ENCODE measurements around the gene ENKD1. TPM values are rescaled to one million over a fixed set of nuclear protein-coding genes. Genes with fewer than 3 reads are reported as not detected.

Gene ENKD1
- total and polyA plus RNA-seq, 2 of the 4 experiments (the other 2 are of a cell fraction): 2.9 to 6.3 TPM

DNA sequence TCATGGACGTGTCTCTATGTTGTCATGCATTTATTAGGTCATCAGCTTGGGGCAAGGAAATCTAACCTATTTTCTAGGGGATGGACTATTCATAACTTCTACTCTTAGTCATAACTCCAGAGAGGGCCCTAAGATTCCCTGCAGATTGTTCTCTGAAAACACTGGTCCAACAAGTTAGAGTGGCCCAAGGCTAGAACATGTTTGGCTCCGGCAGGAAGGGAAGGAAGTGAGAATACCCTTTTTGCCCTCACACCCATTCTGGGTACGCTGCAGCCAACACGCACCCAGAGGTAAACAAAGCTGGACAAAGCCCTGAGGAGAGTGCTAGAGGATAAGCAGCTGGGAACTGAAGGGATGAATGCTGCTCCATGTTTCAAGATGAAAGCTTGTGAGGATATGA is 10.0 kb upstream of the ENKD1 start:
- Histone ChIP-seq H4K5ac (ENCODE audit: low read depth, low read length) (no peak overlapping the region), H4K91ac (ENCODE audit: insufficient read depth, low read depth, low read length) (no peak overlapping the region), H2AK5ac (ENCODE audit: low read depth, low read length) (no peak overlapping the region), H2BK120ac (ENCODE audit: low read depth, low read length) (no peak overlapping the region), H2BK20ac (ENCODE audit: low read depth, low read length) (no peak overlapping the region), H4K20me1 (ENCODE audit: insufficient read depth, low read length) (0 out of 2 replicates have a peak, but pooled peaks cover 4% of the 10 kb centered on the region), H3K14ac (replicated peaks; ENCODE audit: low read depth, low read length) (no peak overlapping the region), H3K79me1 (ENCODE audit: low read depth in 1 of 2, low read length in 2 of 2) (peaks cover 0 to 17% of the 10 kb centered on the region in 2 experiments; a peak in 2 of 4 replicates), H4K8ac (ENCODE audit: low read depth in 2 of 2, low read length in 2 of 2) (no peak overlapping the region), H3K27me3 (ENCODE audit: control insufficient read depth, insufficient read depth, low read length) (no peaks in the 10 kb centered on the region), H2BK5ac (ENCODE audit: low read depth, low read length, poor library complexity, severe bottlenecking) (no peak overlapping the region), H3K4me2 (ENCODE audit: low read depth, low read length) (no peak overlapping the region), H3K9me3 (ENCODE audit: control insufficient read depth, insufficient read depth, low read length) (no peaks in the 10 kb centered on the region), H2AK9ac (replicated peaks; ENCODE audit: low read depth, low read length, poor library complexity) (no peak overlapping the region), H3K9ac (ENCODE audit: low read depth, low read length) (no peak overlapping the region), H3K4me1 (ENCODE audit: control insufficient read depth, insufficient read depth, low read length) (no peaks in the 10 kb centered on the region), H3K36me3 (ENCODE audit: control insufficient read depth, insufficient read depth, low read length) (peaks cover 12% of the 10 kb centered on the region; the same call in 1 of the 2 replicates), H3K27ac (ENCODE audit: insufficient read depth, low read length) (no peak overlapping the region), H3K4me3 (ENCODE audit: insufficient read depth, low read depth, low read length) (no peak overlapping the region), H3K56ac (ENCODE audit: extremely low read depth, insufficient read depth, low read length) (no peak overlapping the region), H2AFZ (replicated peaks; ENCODE audit: low read length, poor library complexity) (no peak overlapping the region), H3K23ac (ENCODE audit: low read depth, low read length) (no peak overlapping the region), H3K4ac (ENCODE audit: low read depth, low read length) (no peak overlapping the region), H2BK15ac (ENCODE audit: low read depth, low read length) (no peak overlapping the region), H3K18ac (ENCODE audit: low read depth, low read length) (no peak overlapping the region), H3K9me1 (ENCODE audit: insufficient read depth, low read length) (0 out of 2 replicates have a peak, but pooled peaks cover 3% of the 10 kb centered on the region)
- ATAC-seq (ENCODE audit: low read depth) (no peak), DNase-seq (no peak)
- intact Hi-C loops (cut with micrococcal nuclease): loop anchor here (10.0 kb wide), 1 partner anchor 358 kb away; no protein-coding TSS in a partner anchor
- ChIA-PET CTCF (no interaction called here), POLR2A (ENCODE audit: unreplicated experiment) (no interaction called here)
- dilution Hi-C loops (cut with HindIII; ENCODE audit: low sequenced_read_pairs, unreplicated experiment): no loop called here
- in situ Hi-C loops (cut with MboI; ENCODE audit: low sequenced_read_pairs): no loop called here
- WGBS, 2 experiments (ENCODE audit: extremely low coverage in 2 of 2, insufficient read length in 1 of 2): no CpG with 5 or more reads among the region's 4 CpGs
- TF ChIP-seq CHD1 (IDR thresholded peaks at IDR 0.05; ENCODE audit: low read depth, low read length) (no peak), ELK1 (IDR thresholded peaks at IDR 0.05; ENCODE audit: borderline replicate concordance, low read depth, low read length) (no peak), FOS (IDR thresholded peaks at IDR 0.05; ENCODE audit: low read depth, low read length) (no peak), RAD21 (IDR thresholded peaks at IDR 0.05; ENCODE audit: low read length) (no peak)
- TF ChIP-seq, protein P1, sequence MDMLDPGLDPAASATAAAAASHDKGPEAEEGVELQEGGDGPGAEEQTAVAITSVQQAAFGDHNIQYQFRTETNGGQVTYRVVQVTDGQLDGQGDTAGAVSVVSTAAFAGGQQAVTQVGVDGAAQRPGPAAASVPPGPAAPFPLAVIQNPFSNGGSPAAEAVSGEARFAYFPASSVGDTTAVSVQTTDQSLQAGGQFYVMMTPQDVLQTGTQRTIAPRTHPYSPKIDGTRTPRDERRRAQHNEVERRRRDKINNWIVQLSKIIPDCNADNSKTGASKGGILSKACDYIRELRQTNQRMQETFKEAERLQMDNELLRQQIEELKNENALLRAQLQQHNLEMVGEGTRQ (IDR thresholded peaks at IDR 0.05; ENCODE audit: low read depth, low read length): no peak
- BruUV-seq (replicated peaks): no TSS peak
